ENCODE results near the gene XRCC5. TPM values are rescaled to one million over a fixed set of nuclear protein-coding genes. Genes with fewer than 3 reads are reported as not detected.

XRCC5 gene
- total and polyA plus RNA-seq, 10 of the 15 experiments (the other 5 are each of a cell fraction or from before 2014, with no cell fraction given), result 259 to 815 (median 530) TPM

DNA sequence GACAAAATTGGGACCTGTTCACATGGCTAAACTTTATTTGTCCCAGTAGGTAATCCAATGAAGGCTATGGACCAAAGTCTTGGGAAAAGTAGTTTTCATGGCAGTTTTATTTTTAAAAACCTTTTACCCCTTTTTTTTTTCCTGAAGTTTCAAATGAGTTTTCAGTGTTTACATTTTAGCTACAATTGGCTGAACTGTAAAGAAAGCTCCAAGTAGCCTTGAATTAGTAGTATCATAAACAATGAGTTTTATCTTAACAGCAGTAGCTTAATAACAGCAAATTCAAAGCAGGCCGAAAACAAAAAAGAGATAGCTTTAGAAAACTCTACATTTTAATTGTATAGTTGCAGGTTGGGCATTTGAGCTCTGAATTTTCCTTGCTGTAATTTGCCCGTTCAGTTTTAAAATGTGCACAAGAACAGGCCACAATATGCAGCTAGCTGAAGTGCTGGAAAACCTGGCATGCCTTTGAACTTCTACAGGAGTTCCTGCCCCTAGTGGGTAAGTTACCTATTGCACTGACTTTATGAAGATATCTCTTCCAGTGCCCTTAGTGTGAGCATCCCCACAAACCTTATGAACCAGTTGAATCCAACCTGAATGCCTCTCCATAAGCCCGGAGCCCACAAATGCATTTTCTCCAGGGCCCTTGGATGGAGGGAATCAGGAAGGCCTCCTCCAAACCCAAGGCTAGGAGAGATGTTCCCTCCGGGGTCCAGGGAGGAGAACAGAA, 106.7 kb downstream of the XRCC5 start:
- Histone ChIP-seq H4K20me1 (ENCODE audit: control insufficient read depth, insufficient read depth) (no peaks in the 10 kb centered on the region), H3K9ac (ENCODE audit: control insufficient read depth, insufficient read depth, low read length) (no peak overlapping the region), H3K27me3 (replicated peaks in 1 of 2; ENCODE audit: control insufficient read depth in 2 of 2, insufficient read depth in 2 of 2, low read length in 1 of 2) (no peaks in the 10 kb centered on the region), H3K4me3 (no peak overlapping the region), H3K27ac (ENCODE audit: control insufficient read depth, insufficient read depth) (peak overlapping the region; percentile 24; the same call in 1 of the 2 replicates), H2AFZ (ENCODE audit: control insufficient read depth, low read depth, low read length) (no peak overlapping the region), H3K36me3 (ENCODE audit: control insufficient read depth in 2 of 2, insufficient read depth in 2 of 2, low read length in 1 of 2) (peaks cover 0 to 9% of the 10 kb centered on the region in 2 experiments; a peak in 3 of 4 replicates), H3K4me1 (ENCODE audit: control insufficient read depth, insufficient read depth, low read length) (peaks cover 26% of the 10 kb centered on the region), H3K79me2 (ENCODE audit: control insufficient read depth, insufficient read depth, low read length) (no peaks in the 10 kb centered on the region), H3K4me2 (ENCODE audit: control insufficient read depth, insufficient read depth) (no peak overlapping the region), H3K9me3 (replicated peaks; ENCODE audit: control insufficient read depth, insufficient read depth, low read length) (no peaks in the 10 kb centered on the region)
- no TSS peak for BruUV-seq (replicated peaks)
- 85% methylated on average over 4 of the region's 4 CpGs for WGBS (ENCODE audit: insufficient coverage, insufficient replicate concordance, low lambda C conversion rate, missing lambda C conversion rate)
- FAIRE-seq (no peak), DNase-seq (ENCODE audit: low read depth, low spot score) (no peak), ATAC-seq (peak; percentile 60)
- ChIA-PET RAD21 (ENCODE audit: unreplicated experiment) (interaction anchor here (0.7 to 1.5 kb wide), 3 partner anchors 11 to 66 kb away, joined by 3 to 4 read pairs (median 4); no protein-coding TSS in a partner anchor), SMC1A (ENCODE audit: uncharacterized antibody, unreplicated experiment) (interaction anchor here (0.7 to 3.9 kb wide), 13 partner anchors 10 to 210 kb away, joined by 3 to 16 read pairs (median 3); no protein-coding TSS in a partner anchor), POLR2A (no interaction called here), CTCF (interaction anchor here (0.6 to 2.2 kb wide), 13 partner anchors 8 to 303 kb away, joined by 3 to 8 read pairs (median 4); no protein-coding TSS in a partner anchor)
- intact Hi-C loops (cut with micrococcal nuclease; ENCODE audit: unreplicated experiment), result no loop called here
- in situ Hi-C loops (cut with MboI), result loop anchor here (10.0 kb wide), 2 partner anchors 189 to 449 kb away; no protein-coding TSS in a partner anchor
- TF ChIP-seq, protein P1, sequence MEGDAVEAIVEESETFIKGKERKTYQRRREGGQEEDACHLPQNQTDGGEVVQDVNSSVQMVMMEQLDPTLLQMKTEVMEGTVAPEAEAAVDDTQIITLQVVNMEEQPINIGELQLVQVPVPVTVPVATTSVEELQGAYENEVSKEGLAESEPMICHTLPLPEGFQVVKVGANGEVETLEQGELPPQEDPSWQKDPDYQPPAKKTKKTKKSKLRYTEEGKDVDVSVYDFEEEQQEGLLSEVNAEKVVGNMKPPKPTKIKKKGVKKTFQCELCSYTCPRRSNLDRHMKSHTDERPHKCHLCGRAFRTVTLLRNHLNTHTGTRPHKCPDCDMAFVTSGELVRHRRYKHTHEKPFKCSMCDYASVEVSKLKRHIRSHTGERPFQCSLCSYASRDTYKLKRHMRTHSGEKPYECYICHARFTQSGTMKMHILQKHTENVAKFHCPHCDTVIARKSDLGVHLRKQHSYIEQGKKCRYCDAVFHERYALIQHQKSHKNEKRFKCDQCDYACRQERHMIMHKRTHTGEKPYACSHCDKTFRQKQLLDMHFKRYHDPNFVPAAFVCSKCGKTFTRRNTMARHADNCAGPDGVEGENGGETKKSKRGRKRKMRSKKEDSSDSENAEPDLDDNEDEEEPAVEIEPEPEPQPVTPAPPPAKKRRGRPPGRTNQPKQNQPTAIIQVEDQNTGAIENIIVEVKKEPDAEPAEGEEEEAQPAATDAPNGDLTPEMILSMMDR (IDR thresholded peaks at IDR 0.05 in 2 of 3, conservative IDR thresholded peaks at IDR 0.05 in 1 of 3; ENCODE audit: control insufficient read depth in 2 of 3, extremely low read depth in 1 of 3, insufficient read depth in 1 of 3, low read depth in 3 of 3, low read length in 3 of 3), result peak; percentile 26 to 46 (median 37); a peak in 4 of 6 replicates
- TF ChIP-seq NFYB (IDR thresholded peaks at IDR 0.05; ENCODE audit: insufficient read depth, low read depth, low read length) (no peak), TCF3 (IDR thresholded peaks at IDR 0.05; ENCODE audit: borderline replicate concordance, insufficient read depth, low read depth, low read length) (no peak), RAD21 (IDR thresholded peaks at IDR 0.05; ENCODE audit: insufficient read depth, low read depth, low read length) (peak; percentile 31; the same call in 1 of the 2 replicates)

Measured in GM12878 (cell line).